IPS-18c (cell line): Measurements from ENCODE around the gene SCN4B.

Experiments used
- H3K4me3 ChIP-seq: 2 replicates; pipeline ENCODE4 v1.7.0; 2013; ENCODE audit warnings: low read depth, mild to moderate bottlenecking, low read length, moderate library complexity; ENCODE audit not compliant: insufficient read depth
- H3K9me3 ChIP-seq: one replicate; pipeline ENCODE4 v1.6.1; 2013; ENCODE audit warnings: mild to moderate bottlenecking, low read length, moderate library complexity; ENCODE audit not compliant: control insufficient read depth, insufficient read depth

The SCN4B gene

GRCh38 chr11:118161786-118162185 lies 9.2 kb upstream of the SCN4B start:
- Histone ChIP-seq H3K4me3 (no peak overlapping the region), H3K9me3 (no peaks in the 10 kb centered on the region)

- Histone ChIP-seq H3K9me3 (no peaks in the 10 kb centered on the region), H3K4me3 (peak overlapping the region; percentile 34; the same call in 1 of the 2 replicates)
Measured at GRCh38 chr11:118157186-118157895, 4.7 kb upstream of the SCN4B start.

GRCh38 chr11:118156531-118157185 lies 4.0 kb upstream of the SCN4B start:
- H3K9me3 ChIP-seq = no peaks in the 10 kb centered on the region
- peak overlapping the region; percentile 34; the same call in 1 of the 2 replicates for H3K4me3 ChIP-seq

- Histone ChIP-seq H3K9me3 (no peaks in the 10 kb centered on the region), H3K4me3 (peak overlapping the region; percentile 34)
Measured at GRCh38 chr11:118155776-118156530, 3.3 kb upstream of the SCN4B start.

DNA sequence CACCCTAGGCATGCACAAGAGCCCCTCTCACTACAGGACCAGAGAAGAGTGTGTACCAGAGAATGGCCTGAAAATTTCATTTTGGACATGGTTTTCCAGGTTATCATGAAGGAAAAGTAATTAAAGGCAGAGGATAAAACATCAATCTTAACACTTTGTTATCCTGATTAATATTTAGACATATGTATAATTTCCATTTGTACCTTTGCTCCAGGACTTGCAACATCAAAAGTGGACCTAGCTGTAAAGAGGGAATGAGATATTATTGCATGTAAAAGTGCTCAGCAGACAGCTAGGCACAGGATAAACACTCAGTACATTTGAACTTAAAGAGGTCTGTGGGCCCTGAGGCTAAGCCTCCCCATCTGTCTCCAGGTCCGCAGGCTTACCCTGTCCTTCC lies 2.0 kb upstream of the SCN4B start:
- Histone ChIP-seq H3K4me3 (no peak overlapping the region), H3K9me3 (no peaks in the 10 kb centered on the region)

DNA sequence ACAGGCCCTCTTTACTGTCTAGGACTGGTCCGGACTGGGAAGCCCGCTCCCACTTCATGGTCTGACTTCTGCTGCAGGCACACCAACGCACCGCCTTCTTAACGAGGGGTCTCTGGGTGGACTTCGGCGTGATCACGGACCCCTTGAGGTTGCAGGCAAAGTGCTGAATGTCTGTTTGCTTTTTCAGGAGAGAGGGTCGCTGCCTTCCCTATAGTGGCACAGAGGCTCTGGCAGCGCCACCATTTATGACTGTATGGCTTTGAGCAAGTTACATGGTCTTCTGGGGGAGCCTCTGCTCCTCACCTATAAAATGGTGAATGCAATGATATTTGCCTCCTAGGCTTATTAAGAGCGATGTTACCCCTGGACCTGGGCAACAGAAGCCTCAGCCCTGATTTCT lies 1.4 kb upstream of the SCN4B start:
- H3K4me3 ChIP-seq = no peak overlapping the region
- no peaks in the 10 kb centered on the region for H3K9me3 ChIP-seq

- no peaks in the 10 kb centered on the region for H3K9me3 ChIP-seq
- peak overlapping the region; percentile 71 for H3K4me3 ChIP-seq
Measured at GRCh38 chr11:118153516-118153915, 893 bp upstream of the SCN4B start.

- H3K4me3 ChIP-seq = peak overlapping the region; percentile 71
- H3K9me3 ChIP-seq = no peaks in the 10 kb centered on the region
Measured at GRCh38 chr11:118152020-118152551, 537 bp downstream of the SCN4B start.

GRCh38 chr11:118151431-118151830 lies 1.2 kb downstream of the SCN4B start:
- H3K9me3 ChIP-seq = no peaks in the 10 kb centered on the region
- H3K4me3 ChIP-seq = no peak overlapping the region

DNA sequence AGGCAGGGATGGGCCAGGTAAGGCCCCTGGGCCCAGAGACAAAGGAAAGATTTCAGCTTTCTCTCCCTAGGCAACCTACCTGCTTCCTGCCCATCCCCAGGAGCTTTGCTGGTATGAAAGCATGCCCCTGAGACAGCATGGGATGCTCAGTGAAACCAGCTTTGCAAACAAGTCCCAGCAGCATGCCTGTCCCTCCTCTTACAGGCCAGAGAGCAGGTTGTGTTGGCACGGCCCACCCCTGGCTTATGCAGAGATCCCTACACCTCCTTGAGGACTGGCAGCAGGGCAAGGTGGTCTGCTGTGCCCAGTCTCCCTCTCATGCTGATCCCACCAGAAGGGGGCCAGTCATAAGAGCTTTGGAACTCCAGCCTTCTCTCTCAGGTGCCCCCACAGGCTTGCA lies 3.1 kb downstream of the SCN4B start:
- Histone ChIP-seq H3K4me3 (no peak overlapping the region), H3K9me3 (no peaks in the 10 kb centered on the region)

GRCh38 chr11:118148856-118149255 lies 3.8 kb downstream of the SCN4B start:
- no peaks in the 10 kb centered on the region for H3K9me3 ChIP-seq
- H3K4me3 ChIP-seq = no peak overlapping the region

DNA sequence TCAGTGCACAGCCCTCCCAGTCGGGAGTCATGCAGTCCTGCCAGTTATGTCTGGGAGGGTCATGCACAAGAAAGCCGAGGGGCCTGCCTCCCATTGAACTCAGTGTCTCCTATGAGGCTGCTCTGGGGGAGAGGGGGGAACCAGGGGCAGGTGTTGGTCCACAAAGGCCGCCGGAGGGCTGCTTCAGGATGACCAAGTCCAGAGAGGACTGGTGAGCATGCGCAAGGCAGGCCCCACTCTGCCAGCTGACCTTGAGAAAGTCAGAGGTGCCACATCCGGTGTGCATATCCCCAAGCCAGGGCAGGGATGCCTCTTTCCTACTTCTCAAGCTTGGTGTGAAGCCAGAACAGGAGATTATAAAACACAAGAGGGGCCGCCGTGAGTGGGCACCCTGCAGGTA lies 4.4 kb downstream of the SCN4B start:
- H3K4me3 ChIP-seq = no peak overlapping the region

DNA sequence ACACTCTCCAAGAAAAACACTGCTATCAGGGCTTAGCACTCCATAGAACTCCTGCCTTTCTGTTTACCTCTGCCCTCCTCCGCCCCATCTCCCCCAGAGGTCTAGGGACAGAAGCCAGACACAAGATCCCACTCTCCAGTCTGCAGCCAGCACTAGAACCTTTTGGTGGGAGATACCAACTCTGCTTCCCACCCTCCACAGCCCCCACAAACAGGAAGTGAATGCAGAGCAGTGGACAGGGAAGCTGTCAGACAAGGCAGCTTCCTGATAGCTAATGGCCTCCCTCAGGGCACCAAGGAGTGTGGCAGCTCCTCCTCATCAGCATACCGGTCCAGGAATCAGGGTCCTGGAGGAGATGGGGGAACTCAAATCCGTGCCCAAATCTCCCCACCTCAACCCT lies 5.1 kb downstream of the SCN4B start:
- Histone ChIP-seq H3K4me3 (no peak overlapping the region), H3K9me3 (no peaks in the 10 kb centered on the region)

More for the DNA sequence above, 4.4 kb downstream of the SCN4B start:
- H3K9me3 ChIP-seq = no peaks in the 10 kb centered on the region

- Histone ChIP-seq H3K4me3 (no peak overlapping the region), H3K9me3 (no peaks in the 10 kb centered on the region)
Measured at GRCh38 chr11:118146554-118146953, 6.1 kb downstream of the SCN4B start.

DNA sequence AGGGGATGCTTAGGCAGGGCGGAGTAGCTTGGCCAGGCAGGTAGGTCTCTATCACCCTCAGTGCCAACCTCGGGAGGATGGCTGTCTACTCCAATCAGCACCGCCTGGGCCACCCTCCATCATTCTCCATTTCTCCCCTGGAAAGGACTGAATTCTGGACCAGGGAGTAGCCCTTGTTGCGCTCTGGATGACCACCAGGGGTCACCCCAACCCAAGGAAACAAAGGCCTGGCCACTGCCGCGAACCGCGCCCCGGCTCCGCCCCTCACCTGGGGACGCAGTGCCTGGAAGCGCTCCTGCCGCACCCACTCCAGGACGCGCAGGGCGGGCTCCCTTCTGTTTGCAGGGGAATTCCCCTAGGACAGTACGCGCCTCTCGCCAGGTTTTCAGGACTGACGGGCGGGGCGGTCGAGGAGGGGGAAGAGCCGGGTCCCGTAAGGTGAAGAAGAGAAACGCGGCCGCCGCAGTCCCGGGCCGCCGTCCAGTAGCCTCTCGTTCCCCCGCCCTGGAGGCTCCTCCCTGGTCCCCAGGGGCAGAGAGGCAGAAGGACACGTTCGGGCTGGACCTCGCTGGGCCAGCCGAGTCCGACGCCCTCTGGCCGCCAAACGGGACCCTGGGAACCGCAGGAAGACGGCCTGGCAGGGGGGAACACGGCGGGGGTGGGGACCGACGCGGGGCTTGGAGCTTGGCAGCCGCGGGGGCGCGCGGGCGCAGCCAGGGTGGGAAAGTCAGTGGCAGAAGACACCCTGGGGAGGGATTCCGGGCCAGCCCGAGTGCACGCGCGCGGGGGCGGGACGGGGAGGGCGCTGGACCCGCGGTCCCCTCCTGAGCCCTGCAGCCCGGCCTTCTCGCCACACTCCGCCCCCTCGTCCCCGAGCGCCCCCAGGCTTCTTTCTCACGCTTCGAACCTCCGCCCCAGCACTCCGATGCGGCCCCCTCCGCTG lies 7.1 kb downstream of the SCN4B start:
- Histone ChIP-seq H3K9me3 (no peaks in the 10 kb centered on the region), H3K4me3 (peak overlapping the region; percentile 61)

GRCh38 chr11:118144301-118145268 lies 8.0 kb downstream of the SCN4B start:
- H3K4me3 ChIP-seq = no peak overlapping the region
- H3K9me3 ChIP-seq = no peaks in the 10 kb centered on the region
